GM12801 (cell line): Measurements from ENCODE around the gene THAP6.

Experiments
- TF ChIP-seq, protein P1 (sequence below): IDR thresholded peaks from one replicate; pipeline ENCODE4 v1.5.1; 2011; ENCODE audit warnings: control low read depth; ENCODE audit not compliant: insufficient read length; ENCODE audit errors: extremely low read depth

The THAP6 gene

DNA sequence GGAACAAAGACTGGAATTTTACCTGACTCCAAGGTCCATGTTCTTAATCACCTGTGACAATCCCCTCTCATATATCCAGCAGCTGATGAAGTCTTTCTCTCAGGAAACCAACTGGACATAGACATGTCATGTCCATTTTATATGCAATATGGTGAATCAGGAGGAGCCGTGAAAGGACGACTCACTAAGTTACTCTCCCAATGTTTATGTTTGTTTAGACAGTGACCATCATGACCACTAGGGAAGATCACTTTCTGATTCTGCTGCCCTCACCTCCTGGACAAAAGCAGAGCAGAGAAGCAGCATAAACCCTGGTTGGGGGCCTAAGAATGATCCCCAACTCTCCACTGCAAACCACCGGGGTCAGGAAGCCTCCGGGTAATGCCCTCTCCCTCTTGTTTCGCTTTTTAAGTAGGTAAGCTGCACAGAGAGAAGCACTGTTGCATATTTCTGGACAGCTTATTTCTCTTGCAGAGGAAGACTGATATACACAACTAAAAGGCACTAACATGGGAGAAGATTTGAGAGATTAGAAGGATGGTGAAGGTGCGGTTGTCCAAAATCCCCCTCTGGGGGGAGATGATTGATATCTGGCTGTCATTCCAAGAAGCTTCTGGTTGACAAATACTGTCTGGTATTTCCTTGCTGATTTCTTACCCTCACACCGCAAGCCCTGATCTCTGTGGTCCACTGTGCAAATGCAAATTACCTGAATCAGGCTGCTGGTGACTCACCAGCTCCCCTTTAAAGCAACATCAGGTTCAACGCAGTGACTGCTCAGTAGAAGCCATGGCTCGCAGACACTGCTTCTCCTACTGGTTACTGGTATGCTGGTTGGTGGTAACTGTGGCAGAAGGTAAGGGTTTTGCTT lies 41.3 kb downstream of the THAP6 start, which contains the start of gene ODAPH:
Gene ODAPH, plus strand, starts transcription at position 773 of the 871 bp plus-strand sequence. Its CDS starts 17 bp downstream, at position 790.
- TF ChIP-seq, protein P1, sequence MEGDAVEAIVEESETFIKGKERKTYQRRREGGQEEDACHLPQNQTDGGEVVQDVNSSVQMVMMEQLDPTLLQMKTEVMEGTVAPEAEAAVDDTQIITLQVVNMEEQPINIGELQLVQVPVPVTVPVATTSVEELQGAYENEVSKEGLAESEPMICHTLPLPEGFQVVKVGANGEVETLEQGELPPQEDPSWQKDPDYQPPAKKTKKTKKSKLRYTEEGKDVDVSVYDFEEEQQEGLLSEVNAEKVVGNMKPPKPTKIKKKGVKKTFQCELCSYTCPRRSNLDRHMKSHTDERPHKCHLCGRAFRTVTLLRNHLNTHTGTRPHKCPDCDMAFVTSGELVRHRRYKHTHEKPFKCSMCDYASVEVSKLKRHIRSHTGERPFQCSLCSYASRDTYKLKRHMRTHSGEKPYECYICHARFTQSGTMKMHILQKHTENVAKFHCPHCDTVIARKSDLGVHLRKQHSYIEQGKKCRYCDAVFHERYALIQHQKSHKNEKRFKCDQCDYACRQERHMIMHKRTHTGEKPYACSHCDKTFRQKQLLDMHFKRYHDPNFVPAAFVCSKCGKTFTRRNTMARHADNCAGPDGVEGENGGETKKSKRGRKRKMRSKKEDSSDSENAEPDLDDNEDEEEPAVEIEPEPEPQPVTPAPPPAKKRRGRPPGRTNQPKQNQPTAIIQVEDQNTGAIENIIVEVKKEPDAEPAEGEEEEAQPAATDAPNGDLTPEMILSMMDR: no peak

DNA sequence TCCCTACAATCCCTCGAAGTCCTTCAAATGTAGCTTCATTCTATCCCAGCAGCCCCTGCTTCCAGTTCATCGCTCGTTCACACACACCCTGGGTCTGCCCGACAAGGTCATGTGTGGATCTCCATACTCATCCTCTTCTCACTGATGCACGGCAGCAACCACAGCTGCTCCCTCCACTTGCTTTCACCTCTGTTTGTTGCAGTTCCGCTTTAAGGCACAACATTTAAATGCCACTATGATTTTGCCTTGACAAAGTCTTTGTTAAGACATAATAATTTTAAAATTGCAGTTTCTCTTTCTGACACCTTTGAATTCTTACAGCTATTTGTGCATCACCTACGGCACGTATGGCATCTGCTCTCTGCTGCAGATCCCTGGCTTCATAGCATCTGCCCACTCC lies 43.4 kb downstream of the THAP6 start:
- TF ChIP-seq, protein P1: no peak

DNA sequence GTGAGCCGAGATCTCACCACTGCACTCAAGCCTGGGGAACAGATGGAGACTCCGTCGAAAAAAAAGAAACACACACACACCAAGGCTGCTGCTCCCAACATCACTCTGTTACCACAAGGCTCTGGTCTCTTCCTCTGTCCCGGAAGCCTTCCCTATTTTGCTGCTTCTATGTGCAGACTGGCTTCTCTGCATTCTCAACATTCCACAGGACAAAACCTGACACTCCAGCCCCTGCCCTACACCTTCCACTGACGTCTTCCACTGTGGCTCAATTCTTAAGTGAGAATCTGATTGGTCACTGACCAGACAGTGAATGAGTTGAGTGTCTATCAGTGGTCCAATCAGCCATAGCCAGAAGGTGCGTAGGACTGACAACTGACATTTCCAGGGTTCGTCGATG lies 47.5 kb downstream of the THAP6 start:
- TF ChIP-seq, protein P1: no peak

DNA sequence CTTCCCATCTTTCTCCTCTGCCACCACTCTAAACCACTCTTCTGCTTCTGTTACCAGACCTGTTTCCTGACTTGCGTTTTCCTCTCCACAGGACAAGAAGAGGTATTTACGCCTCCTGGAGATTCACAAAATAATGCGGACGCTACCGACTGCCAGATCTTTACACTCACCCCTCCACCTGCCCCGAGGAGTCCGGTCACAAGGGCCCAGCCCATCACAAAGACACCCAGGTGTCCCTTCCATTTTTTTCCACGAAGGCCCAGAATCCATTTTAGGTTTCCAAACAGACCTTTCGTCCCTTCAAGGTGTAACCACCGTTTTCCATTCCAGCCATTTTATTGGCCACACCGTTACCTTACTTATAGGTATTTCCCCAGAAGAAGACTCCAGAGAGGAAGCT lies 49.8 kb downstream of the THAP6 start:
- TF ChIP-seq, protein P1: no peak

DNA sequence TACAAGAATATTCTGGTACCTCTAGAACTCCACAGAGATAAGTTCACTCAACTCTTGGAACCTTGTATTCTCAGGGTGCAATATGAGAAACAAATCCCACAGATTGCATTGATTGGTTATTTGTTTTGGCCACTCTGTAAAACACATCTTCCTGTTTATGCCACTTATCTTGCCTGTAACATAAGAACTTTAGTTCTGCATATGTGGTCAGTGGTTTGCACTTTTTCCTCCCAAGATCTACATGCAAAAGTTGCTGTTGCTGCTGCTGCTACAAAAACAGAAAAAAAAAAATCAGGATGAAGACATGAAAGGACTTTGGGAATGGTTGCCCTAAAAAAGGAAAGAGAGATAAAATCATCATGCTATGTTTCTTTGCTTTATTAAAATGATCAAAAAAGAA lies 51.2 kb downstream of the THAP6 start:
- TF ChIP-seq, protein P1: no peak

DNA sequence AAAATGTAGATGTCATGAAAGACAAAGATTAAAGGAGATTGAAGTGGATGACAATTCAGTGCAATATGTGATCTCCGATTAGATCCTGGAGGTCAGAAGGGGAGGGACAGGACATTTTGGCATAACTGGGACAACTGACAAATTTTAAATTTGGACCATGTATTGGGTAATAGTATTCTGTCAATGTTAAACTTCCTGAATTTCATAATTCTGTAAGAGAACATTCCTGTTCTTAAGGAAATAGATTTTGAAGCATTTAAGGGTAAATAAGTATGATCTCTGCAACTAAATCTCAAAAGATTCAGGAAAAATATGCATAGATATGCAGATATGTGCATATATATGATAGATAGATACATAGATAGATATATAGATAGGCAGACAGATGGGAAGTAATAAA lies 52.6 kb downstream of the THAP6 start:
- TF ChIP-seq, protein P1: no peak

DNA sequence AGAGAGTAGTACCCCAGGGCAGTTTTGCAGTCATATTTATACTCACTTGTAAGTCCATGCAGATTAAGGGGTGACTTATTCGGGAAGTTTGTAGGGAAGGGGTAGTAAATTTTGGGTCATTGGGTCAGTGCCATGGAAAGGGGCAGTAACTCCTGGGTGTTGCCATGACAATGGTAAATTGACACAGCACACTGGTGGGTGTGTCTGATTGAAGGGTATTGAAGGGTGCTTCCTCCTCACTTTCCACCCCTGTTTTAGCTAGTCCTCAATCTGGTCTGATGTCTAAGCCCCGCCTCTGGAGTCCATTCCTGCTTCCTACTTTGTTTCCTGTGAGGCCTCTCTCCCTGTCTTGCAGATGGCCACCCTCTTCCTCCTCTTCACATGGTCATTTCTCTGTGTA lies 53.5 kb downstream of the THAP6 start:
- TF ChIP-seq, protein P1: no peak
